SK-N-SH treated with all-trans-retinoic acid at 6 μM for 48 hours (cell line): ENCODE results near the gene UQCR11.

Experiments
- ATAC-seq: fragments of 200-7000 bp; cut with Tn5 transposase; 3 replicates; pipeline ENCODE4 v1.9.1; 2020; ENCODE audit warnings: mild to moderate bottlenecking, moderate library complexity
- ARNTL ChIP-seq: fragments of 450-650 bp; formaldehyde crosslinking; IDR thresholded peaks from 2 replicates; pipeline ENCODE4 v1.5.0; 2020; ENCODE audit warnings: low read depth, mild to moderate bottlenecking, moderate library complexity, borderline replicate concordance
- BACH2 ChIP-seq: fragments of 250-450 bp; sonication (Bioruptor Pico); IDR thresholded peaks from 2 replicates; pipeline ENCODE4 v1.9.0; 2021; ENCODE audit warnings: mild to moderate bottlenecking, borderline replicate concordance
- CSDC2 ChIP-seq: fragments of 250-450 bp; sonication (Bioruptor Pico); IDR thresholded peaks from 2 replicates; pipeline ENCODE4 v1.5.0; 2020; ENCODE audit warnings: mild to moderate bottlenecking, moderate library complexity
- GLIS3 ChIP-seq: fragments of 250-450 bp; sonication (Bioruptor Pico); IDR thresholded peaks from 2 replicates; pipeline ENCODE4 v1.5.0; 2020; ENCODE audit warnings: mild to moderate bottlenecking, moderate library complexity
- PPARA ChIP-seq: fragments of 250-450 bp; sonication (Bioruptor Pico); IDR thresholded peaks from 2 replicates; pipeline ENCODE4 v1.5.0; 2020; ENCODE audit warnings: mild to moderate bottlenecking, borderline replicate concordance
- SNAI2 ChIP-seq: fragments of 250-450 bp; sonication (Bioruptor Pico); IDR thresholded peaks from 2 replicates; pipeline ENCODE4 v1.5.0; 2020; ENCODE audit warnings: mild to moderate bottlenecking, moderate library complexity
- TCF4 ChIP-seq: fragments of 250-450 bp; sonication (Bioruptor Pico); IDR thresholded peaks from 2 replicates; pipeline ENCODE4 v1.8.0; 2021; ENCODE audit warnings: mild to moderate bottlenecking, moderate library complexity, borderline replicate concordance
- TOX ChIP-seq: fragments of 250-450 bp; sonication (Bioruptor Pico); IDR thresholded peaks from 2 replicates; pipeline ENCODE4 v1.8.0; 2021; ENCODE audit warnings: mild to moderate bottlenecking, moderate library complexity, borderline replicate concordance
- ZC3H10 ChIP-seq: fragments of 250-450 bp; sonication (Bioruptor Pico); IDR thresholded peaks from 2 replicates; pipeline ENCODE4 v1.5.1; 2021; ENCODE audit warnings: mild to moderate bottlenecking, moderate library complexity
- ZFP3 ChIP-seq: fragments of 250-450 bp; sonication (Bioruptor Pico); IDR thresholded peaks from 2 replicates; pipeline ENCODE4 v1.5.0; 2020; ENCODE audit warnings: mild to moderate bottlenecking, moderate library complexity
- ZFP30 ChIP-seq: fragments of 450-650 bp; formaldehyde crosslinking; IDR thresholded peaks from 2 replicates; pipeline ENCODE4 v1.5.0; 2022; ENCODE audit warnings: mild to moderate bottlenecking, moderate library complexity
- ZNF565 ChIP-seq: fragments of 450-650 bp; formaldehyde crosslinking; conservative IDR thresholded peaks from 2 replicates; pipeline ENCODE4 v1.5.0; 2020; ENCODE audit warnings: low read depth, mild to moderate bottlenecking, moderate library complexity
- ZNF70 ChIP-seq: fragments of 450-650 bp; formaldehyde crosslinking; IDR thresholded peaks from 2 replicates; pipeline ENCODE4 v1.5.0; 2020; ENCODE audit warnings: mild to moderate bottlenecking, moderate library complexity
- ZNF8 ChIP-seq: fragments of 450-650 bp; formaldehyde crosslinking; IDR thresholded peaks from 2 replicates; pipeline ENCODE4 v1.5.0; 2020; ENCODE audit warnings: mild to moderate bottlenecking, moderate library complexity
- TF ChIP-seq, protein P1 (sequence below): fragments of 250-450 bp; sonication (Bioruptor Pico); IDR thresholded peaks from 2 replicates; pipeline ENCODE4 v1.5.1; 2021; ENCODE audit warnings: mild to moderate bottlenecking, moderate library complexity
- TF ChIP-seq, protein P2 (sequence below): fragments of 250-450 bp; sonication (Bioruptor Pico); IDR thresholded peaks from 2 replicates; pipeline ENCODE4 v1.8.0; 2021; ENCODE audit warnings: low read depth, mild to moderate bottlenecking, moderate library complexity, borderline replicate concordance

Gene UQCR11

DNA sequence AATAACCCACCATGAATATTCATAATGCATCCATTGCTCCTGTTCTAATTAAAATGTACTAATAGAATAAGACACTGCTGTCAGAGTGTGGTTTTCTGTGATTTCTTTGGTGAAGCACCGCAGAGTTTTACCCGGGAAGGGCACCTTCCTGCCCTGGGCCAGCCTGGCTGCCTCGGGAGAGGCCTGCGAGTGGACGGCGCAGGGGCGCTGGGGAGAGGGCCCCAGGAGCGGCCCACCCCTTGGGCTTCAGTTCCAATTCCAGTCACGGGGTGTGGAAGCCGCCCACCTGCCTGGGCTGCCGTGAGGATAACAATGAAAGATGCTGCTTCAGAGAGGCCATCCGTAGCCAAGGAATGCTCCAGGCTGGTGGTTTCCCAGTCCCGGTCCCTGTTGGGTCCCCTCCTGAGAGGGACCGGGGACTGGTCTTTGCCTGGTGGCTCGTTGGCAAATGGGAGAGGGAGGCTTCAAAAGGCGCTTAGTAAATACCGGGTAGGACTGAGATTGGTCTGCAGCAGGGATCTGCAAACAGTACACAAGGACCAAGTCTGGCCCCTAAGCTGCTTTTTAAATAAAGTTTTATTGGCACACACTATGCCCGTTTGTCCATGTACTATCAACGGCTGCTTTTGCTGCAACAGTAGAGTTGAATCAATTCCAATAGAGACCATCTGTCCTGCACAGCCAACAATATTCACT lies 29.1 kb upstream of the UQCR11 start (continued):
- TF ChIP-seq ZNF565 (CRISPR knock-in tag), result no peak
- no peak for TF ChIP-seq BACH2
- TF ChIP-seq GLIS3, result no peak
- no peak for TF ChIP-seq PPARA (CRISPR knock-in tag)
- TF ChIP-seq ZNF70, result no peak

DNA sequence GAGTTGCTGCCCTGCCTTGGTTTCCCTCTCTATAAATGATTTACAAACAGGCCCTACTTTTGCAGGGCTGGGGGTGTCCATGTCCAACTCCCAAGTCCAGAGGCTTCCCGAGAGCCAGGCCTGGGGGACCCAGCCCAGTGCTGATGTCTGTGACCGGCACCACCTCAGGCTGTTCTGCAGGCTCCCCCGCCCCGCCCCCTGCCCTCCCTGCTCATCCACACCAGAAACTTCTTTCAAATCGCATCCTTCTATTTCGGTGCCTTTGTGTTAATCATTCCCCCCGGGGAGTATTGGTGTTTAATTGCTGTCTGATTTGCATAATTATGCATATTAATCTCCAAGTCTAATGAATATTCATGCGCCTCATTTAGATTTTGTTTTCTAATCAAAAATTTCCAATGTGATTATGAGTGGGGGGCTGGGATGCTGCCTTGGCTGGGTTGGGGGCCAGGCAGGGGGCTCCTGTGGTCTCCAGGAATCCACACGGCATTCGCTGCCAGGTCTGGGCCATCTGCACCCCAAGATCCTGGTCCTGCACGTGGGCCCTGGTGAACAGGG lies 28.1 kb upstream of the UQCR11 start:
- ATAC-seq, result no peak
- TF ChIP-seq TOX (CRISPR knock-in tag) (no peak), ZNF70 (no peak)
- TF ChIP-seq, all 23 proteins: peak for 0

DNA sequence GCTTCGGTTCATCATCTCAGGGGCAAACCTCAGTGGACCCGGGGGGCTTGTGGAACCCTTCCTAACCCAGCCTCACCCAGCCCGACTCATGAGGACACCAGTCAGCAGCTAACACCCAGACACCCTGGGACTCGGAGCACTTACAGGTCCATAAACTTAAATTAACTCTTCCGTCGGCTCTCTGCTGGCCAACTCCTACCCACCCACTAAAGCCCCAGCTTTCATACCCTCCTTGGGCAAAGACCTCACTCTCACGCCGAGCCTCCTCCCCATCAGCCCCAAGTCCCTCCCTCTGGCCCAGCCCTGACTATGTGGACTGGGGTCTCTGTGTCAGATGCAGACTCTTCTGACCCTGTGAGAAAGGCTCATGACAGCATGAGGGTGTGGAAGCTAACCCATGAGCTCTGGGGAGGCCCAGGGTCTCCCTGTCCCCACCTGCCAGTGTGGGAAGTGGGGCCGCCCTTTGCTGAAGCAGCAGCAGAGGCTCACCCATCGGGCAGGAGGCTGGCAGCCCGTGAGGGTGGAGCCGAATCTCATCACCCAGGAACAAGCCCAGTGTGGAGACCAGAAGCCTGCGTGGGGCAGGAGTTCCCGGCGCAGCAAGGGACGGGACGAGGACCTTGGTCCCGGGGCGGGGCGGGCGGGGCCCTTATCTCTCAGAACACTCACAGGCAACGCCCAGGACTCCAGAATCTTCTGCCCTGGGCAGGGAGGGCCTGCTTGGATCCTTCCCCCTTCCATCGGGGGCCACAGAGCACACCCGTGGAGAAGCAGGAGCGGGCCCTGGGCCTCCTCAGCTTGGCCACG lies 27.4 kb upstream of the UQCR11 start:
- TF ChIP-seq ZFP3, result peak; percentile 95
- TF ChIP-seq, protein P1, sequence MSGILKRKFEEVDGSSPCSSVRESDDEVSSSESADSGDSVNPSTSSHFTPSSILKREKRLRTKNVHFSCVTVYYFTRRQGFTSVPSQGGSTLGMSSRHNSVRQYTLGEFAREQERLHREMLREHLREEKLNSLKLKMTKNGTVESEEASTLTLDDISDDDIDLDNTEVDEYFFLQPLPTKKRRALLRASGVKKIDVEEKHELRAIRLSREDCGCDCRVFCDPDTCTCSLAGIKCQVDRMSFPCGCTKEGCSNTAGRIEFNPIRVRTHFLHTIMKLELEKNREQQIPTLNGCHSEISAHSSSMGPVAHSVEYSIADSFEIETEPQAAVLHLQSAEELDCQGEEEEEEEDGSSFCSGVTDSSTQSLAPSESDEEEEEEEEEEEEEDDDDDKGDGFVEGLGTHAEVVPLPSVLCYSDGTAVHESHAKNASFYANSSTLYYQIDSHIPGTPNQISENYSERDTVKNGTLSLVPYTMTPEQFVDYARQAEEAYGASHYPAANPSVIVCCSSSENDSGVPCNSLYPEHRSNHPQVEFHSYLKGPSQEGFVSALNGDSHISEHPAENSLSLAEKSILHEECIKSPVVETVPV (CRISPR knock-in tag), result no peak
- TF ChIP-seq CSDC2 (CRISPR knock-in tag), result no peak
- no peak for TF ChIP-seq SNAI2 (CRISPR knock-in tag)
- TF ChIP-seq ARNTL, result no peak
- ATAC-seq, result no peak

DNA sequence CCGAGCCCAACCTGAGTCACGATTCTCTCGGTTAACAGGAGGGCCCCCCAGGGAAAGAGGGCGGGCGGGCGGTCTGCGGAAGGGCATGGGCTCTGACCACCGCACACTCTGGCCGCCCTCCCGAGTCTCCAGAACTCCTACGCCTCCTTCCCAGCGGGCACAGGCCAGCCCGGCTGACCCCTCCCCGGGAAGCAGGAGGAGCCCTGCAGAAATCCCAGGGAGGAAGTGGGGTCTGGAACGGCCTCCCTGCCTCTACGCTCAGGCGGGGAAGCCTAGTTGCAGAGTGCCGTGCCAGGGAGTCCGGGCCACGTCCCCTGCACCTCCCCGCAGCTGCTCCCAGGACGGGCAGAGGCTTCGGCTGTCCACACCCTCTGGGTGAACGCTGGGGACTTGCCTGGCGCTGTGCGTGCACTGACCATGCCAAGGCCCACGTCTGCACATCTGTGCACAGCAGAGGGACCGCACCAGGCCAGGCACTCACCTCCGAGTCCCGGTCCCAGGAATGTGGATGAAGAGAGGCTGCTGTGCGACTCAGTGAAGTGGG lies 26.4 kb upstream of the UQCR11 start:
- no peak for ATAC-seq
- TF ChIP-seq, protein P2, sequence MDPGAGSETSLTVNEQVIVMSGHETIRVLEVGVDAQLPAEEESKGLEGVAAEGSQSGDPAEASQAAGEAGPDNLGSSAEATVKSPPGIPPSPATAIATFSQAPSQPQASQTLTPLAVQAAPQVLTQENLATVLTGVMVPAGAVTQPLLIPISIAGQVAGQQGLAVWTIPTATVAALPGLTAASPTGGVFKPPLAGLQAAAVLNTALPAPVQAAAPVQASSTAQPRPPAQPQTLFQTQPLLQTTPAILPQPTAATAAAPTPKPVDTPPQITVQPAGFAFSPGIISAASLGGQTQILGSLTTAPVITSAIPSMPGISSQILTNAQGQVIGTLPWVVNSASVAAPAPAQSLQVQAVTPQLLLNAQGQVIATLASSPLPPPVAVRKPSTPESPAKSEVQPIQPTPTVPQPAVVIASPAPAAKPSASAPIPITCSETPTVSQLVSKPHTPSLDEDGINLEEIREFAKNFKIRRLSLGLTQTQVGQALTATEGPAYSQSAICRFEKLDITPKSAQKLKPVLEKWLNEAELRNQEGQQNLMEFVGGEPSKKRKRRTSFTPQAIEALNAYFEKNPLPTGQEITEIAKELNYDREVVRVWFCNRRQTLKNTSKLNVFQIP (CRISPR knock-in tag), result no peak
- TF ChIP-seq ZNF565 (CRISPR knock-in tag), result no peak
- no peak for TF ChIP-seq ARNTL
- no peak for TF ChIP-seq ZNF8 (CRISPR knock-in tag)
- no peak for TF ChIP-seq TOX (CRISPR knock-in tag)
- TF ChIP-seq ZC3H10 (CRISPR knock-in tag), result no peak
- no peak for TF ChIP-seq GLIS3

DNA sequence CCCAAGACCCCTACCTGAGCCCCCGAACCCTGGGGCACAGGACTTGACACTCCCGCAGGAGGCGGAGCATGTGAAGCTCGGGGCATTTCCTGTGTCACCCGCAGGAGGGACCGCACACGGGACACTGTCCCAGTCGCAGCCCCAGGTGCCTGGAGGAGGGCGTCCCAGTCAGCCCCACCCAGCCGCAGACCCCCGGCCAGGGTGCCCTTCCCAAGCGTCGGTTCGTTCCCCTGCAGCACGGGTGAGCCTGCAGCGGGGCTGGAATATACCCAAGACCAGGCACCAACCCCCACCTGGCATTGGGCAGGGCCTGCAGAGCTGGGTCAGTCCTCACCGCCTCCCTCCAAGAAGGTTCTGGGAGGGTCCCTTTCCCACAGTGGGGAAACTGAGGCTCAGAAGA lies 25.5 kb upstream of the UQCR11 start:
- ATAC-seq, result no peak

More for the DNA sequence above, 25.5 kb upstream of the UQCR11 start:
- TF ChIP-seq, protein P1 (CRISPR knock-in tag), result no peak
- no peak for TF ChIP-seq BACH2
- no peak for TF ChIP-seq ZFP30 (CRISPR knock-in tag)
- no peak for TF ChIP-seq TCF4
- TF ChIP-seq, protein P2 (CRISPR knock-in tag), result no peak
- TF ChIP-seq, all 23 proteins: peak for 0
